GM19467 (cell line): ENCODE results near the gene HERC2.
"Not testable (repeated sequence)": the region's sequence is repeated elsewhere in the genome, so short reads cannot be mapped to it uniquely, and the experiment has no call there.

ENCODE experiments used
- ATAC-seq: cut with Tn5 transposase; IDR thresholded peaks from one replicate; pipeline ENCODE4 v1.9.1; 2021; ENCODE audit warnings: mild to moderate bottlenecking, moderate library complexity; ENCODE audit not compliant: unreplicated experiment

HERC2 gene

DNA sequence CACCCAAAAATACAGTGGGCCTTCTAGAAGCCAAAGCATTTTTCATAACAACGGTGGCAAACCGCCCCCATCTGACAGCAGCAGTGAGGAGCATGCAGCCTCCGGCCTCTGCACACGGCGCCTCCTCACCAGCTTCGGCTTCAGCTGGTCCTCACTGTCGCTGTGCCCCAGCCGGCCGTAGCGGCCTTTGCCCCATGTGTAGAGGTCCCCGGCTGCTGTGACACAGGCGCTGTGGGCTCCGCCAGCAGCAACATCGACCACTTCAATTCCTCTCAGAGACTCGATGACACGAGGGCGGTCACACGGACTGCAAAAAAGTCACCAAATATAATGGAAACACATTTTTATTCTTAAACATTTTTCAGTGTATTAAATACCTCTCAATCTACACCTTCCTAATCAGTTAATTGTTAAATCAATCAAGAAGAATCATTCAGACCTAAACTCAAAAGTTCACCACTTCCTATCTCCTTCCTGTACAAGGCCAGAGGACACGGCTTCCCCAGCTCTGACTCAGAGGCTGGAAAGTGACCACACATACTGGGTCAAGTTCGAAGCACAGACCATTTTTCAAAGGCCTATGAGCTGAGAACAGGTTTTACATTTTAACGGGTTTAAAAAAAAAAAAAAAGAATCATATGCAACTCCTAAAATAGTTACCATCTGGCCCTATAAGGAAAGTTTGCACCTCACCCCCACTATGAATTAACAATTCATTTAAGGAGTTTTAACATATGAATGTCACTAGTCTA, 189.3 kb downstream of the HERC2 start:
- no peak for ATAC-seq

DNA sequence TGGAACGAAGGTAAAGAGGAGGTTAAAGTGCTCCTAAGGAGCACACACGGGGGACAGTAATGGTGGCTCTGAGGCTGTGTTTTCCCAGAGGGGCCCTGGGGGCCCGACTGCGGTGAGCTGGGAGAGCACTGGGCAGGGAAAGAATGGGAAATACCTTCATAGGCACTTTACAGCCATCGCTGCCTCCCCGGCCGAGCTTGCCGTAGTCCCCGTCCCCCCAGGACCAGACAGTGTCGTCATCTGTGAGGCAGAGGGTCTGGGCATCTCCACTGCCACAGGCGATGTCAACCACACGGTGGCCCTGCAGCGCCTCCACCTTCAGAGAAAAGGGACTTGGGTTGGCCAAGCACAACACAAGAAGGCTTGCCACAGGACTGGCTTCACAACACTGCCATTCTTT, 190.0 kb downstream of the HERC2 start:
- no peak for ATAC-seq

DNA sequence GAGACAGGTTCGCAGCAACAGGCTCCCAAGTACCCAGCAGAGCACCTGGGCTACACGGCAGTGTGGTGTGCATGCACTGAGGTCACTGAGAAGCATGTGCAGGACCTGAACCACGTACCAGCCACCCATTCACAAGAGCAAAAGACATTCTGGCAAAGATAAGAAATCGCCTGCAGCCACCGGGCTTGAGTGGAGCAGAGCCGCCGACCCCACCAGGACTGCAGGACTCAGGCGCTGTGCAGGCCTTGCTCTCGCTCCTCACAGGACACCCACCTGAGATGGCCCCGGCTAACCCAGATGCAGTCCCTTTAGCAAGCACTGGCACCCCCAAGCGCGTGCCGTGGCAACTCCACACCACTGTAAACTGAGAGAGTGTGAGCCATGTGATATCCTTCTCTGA, 190.6 kb downstream of the HERC2 start:
- ATAC-seq, result no peak

DNA sequence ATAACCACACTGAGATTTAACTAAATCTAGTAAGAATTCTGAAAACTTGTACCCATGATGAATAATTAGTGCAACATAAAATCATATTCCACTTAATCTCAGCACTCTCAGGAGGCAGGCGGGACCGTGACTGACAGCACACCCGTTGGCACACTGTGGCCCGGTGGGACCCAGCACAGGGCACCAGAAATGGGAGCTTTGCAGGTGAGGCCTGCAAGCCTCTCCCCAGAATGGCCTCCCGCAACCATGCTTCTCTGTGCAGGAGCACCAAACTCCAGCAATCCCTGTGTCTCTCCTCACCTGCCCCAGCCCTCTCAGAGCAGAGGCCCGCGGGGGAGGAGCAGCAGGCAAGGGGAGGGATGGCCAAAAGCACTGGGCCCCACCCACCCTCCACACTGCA, 191.3 kb downstream of the HERC2 start:
- no peak for ATAC-seq

DNA sequence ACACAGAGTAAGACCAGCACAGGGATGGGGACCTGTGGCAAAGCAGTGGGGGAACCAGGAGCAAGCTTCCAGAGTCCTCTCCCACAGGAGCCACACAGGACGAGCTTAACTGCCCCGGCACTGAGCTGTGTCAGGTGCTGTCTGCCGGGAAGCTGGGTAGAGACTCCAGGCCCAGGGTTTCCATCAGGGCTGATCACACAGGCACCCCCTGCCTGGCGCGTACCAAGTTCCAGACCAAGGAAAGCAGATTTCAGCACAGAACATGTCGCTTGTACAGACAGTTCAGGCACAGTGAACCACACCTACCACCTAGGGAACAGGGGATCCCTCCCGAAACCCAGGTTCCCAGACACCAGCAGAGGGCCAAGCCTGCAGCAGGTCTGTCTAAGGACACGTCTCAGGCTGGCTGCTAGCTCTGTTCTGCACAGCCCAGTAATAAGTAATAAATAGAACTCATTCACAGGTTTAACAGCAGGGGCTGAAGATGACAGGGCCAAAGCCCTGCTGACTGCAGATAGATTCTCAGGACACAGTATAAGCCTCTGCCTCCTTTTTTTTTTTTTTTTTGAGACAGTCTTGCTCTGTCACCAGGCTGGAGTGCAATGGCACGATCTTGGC, 192.6 kb downstream of the HERC2 start:
- ATAC-seq, result no peak

DNA sequence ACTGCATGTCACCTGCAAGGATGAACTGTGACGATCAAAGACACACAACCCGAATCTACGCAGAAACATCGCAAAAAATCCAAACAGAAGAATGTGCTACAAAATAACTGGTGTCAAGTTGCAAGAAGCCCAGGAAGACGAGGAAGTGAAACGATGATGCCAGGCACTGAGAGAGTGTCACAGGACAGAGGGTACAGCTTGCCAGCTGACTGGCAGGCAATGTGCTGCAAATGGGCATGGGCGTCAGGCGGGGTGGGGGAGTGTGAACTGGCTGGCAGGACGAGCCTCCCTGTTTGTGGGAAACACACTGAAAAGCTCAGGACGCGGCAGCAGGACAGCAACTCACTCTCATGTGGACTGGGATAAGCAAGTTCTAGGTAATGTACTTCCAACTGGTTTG, 193.9 kb downstream of the HERC2 start:
- no peak for ATAC-seq

DNA sequence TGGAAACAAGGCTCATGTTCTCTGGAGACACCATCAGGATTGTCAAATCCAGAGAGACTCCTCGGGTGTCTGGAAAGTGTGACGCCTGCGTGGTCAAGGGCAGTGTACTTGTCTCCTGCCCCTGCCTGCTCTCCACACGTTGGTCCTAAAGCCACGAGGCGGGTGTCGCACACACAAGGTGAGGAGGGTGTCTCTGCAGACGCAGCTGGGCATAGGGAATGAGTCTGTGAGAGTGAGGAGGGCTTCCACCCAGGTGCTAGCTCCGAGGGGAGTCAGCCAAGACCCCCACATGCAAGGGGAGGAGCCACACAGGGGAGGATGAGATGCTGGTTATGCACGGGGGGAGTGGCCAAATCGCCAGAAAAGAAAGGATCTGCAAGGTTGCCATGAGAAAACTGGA, 194.9 kb downstream of the HERC2 start:
- ATAC-seq, result no peak

DNA sequence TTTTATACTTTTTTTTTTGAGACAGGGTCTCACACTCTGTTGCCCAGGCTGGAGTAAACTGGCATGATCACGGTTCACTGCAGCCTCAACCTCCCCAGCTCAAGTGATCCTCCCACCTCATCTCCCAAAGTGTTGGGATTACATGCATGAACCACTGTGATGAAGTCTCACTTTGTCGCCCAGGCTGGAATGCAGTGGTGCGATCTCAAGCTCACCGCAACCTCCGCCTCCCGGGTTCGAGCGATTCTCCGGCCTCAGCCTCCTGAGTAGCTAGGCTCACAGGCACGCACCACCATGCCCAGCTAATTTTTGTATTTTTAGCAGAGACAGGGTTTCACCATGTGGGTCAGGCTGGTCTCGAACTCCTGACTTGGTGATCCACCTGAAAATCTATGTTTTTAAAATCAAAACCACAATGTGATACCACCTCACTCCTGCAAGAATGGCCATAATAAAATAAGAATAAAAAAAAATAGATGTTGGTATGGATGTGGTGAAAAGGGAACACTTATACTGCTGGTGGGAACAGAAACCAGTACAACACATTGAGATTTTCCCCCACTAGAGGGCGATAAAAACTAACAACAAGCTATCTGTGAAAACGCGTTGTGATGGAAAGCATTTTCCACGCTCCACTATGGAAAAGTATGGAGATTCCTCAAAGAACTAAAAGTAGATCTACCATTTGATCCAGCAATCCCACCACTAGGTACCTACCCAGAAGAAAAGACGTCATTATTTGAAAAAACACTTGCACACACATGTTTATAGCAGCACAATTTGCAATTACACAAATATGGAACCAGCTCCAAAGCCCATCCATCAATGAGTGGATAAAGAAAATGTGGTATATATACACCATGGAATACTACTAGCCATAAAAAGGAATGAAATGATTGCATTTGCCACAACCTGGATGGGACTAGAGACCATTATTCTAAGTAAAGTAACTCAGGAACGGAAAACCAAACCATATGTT, 196.0 kb downstream of the HERC2 start:
- no peak for ATAC-seq

DNA sequence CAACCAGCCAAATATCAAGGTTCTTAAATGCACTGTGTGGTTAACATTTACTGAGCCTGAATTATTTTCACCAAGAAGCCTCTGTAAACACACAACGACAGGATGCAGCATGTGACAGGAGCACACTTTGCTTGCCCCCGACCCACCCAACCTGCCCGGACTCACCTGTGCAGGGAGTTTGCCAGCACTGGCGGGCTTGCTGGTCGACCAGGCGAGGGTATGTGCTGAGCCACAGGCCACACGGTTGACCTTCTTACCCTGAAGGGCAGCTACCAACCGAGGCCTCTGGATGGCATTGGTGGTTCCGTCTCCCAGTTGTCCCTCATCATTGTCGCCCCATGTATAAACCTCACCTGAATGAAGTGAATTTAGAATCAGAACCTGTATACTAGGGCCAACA, 197.1 kb downstream of the HERC2 start:
- no peak for ATAC-seq

DNA sequence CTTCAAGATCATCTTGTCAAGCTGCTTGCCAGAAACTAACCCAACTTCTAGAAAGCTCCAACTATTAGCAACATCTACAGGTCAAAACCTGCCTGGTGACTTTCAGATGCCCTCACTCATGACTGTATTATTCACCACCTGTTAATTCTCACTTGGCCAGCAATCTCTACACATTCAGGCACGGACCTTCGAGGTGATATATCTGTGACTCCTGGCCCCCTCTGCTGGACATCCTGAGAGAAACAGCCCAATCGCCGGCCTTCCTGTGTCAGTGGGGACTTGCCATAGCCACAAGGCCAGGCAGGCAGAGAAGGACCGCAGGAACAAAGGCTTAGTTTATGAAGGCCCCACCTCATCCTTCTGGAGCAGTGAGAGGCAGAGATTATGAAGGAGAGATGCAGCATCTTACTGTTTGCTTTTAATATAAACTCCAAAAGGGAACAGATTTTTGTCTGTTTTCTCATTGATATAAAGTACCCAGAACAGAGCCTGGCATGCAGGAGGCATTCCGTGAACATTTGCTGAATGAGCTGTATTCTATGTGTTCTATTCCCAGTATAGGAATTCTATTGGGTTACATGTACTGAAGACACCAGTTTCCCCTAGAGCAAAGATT, 198.5 kb downstream of the HERC2 start:
- no peak for ATAC-seq

DNA sequence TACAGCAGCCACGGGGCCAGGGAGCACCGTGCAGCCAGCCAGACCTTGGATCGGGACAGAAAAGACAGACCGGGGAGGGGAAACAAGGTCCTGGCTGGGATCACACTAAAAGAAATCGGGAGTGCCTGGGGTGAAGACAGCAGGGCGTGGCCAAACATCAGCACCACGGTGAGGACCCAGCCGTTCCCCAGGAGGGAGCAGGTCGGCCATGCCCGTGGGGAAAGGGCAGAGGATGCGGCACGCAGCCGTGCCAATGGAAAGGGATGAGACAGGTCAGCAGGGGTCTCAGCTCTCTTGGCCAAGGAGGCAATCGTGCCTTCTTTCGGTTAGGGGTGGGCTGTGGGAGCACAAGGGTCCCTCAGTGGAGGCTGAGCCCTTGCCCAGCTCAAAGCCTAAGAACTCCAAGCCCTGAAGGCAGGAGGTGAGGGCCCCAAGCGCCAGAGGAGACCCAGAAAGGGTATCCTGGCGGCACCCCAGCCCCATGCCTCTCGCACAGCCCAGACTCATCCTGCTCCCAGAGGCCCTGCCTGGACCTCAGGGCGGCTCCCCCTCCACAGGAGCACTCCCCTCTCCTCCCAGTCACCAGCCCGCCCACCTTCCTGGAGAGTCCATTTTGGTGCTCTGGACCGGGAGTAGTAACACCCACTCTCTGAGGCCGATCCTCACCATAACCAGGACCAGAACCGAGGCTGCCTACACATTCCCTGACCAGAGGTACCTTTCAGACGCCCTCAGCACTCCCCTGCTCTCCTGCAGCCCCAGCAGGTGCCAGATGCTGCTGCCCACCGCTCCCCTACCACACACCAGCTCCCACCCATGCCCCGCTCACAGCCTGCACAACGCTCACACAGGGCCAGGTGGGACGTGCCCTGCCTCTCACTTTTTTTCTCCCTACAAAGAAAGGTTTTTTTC, 199.7 kb downstream of the HERC2 start:
- no peak for ATAC-seq

DNA sequence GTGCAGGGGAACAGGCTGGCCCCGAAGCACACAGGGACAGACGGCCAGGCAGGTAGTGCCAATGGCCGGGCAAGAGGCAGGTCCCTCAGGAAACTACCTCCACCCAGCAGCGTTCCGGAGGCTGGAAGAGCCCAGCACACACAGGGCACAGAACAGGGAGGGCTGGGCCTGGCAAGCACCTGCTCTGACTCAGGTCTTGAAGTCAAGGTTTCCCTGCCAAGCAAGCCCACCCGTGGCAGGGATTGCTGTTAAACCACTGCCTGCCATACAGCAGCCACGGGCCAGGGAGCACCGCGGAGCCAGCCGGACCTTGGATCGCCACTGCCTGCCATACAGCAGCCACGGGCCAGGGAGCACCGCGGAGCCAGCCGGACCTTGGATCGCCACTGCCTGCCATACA, 200.4 kb downstream of the HERC2 start:
- not testable (repeated sequence) for ATAC-seq

DNA sequence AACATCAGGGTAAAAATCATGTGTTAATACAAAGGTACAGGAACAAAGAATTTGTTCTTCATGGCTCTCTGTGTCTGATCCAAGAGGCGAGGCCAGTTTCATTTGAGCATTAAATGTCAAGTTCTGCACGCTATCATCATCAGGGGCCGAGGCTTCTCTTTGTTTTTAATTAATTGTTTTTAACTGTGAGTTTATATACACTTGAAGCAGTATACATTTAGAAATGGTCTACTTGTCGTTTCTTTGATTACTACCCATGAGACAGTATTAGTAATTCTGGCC, 201.7 kb downstream of the HERC2 start:
- ATAC-seq, result no peak

DNA sequence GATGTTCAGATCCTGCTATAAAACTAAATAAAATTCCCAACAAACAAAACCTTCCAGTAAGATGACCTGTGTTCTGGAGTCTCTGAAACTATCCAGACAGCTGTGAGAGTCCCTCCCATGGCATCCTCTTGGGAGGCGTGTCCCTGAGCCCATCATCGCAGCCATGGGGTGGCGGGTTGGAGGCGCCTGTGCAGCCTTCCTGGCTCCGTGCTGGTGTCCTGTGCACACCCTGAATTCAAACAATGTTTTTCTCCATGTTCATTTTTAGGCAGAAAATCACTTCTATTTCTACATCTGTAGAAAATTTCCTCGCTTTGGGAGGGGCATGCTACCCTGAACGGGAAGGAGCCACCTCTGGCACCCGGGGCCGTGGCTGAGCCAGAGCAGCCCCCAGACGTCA, 203.4 kb downstream of the HERC2 start:
- ATAC-seq, result no peak

DNA sequence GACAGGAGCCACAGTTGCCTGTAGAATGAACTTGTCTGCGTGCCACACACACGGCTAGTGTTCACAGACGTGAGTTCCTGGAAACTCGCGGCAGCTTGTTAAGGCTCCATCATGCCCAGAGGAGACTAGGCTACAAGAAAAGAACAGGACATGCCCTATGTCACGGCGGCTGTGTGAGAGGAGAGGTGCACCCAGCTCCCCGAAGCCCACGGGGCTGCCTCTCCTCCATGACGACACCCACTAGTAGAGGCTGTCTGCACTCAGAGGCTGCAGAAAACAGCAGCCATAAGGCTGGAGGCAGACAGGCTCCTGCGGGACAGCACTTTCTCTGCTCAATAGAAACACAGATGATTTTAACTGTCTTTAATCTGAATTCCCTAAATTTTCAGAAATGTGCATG, 203.9 kb downstream of the HERC2 start:
- ATAC-seq, result no peak

DNA sequence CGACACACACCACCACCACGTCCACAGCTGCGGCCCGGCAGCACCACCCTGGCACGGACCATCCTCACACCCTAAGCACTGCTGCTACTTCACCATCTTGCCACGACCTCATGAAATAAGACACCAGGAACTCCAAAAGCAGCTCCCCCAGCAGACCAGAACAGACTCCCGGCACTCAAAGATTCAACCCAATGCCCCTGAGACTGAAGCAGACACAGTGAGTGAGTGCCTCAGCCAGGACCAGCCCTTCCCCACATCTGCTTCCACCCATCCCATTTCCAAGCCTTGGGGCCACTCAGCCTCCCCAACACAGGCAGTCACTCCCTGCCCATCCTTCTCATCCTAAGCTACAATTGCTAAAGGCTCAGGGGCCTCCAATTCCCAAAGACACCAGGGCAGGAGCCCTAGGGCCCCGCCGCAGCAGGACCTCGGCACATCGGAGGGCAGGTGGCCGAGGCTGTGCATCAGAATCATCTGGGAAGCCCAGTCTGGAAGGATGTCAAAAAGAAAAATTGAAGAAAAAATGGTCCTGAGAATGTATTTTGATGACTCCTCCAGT, 204.5 kb downstream of the HERC2 start:
- no peak for ATAC-seq

DNA sequence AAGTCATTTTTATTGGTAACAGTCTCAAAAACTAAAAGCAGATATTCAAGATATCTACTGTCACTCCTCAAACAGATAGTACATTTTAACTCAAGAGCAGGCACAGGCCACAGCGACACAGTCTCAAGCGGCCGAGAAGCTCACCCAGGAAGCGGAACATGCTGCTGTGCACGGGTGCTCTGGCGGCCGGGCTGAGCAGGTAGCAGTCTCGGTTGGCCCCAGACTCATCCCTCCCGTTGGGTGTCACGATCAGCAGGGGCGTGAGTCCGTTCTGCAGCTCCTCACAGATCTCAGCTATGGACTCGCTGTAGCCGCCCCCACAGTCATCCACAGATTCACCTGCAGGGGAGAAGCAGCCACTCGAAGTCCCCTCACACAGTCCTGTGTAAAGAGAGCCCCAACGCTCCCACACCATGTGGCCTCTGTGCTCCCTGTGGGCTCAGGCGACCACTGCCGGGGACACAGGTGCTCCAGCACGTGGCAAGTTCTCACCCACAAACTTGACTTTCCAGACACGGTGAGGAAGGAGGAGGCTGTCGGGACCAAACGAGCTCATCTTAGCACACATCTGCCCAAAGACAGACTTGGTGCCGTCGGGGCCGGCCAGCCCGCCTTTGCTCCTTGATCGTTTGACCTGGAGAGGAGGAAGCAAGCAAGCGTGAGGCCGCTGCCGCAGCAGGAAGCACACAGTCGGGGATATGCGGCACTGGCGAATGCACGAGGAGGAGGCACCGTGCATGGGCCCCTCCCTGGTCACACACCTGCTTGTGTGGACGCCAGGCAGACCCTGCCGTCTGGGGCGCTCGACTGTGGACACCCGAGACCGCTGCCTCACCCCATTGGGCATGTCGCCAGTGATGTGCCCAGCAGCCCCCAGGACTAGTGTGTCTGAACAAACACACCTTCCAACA, 205.2 kb downstream of the HERC2 start:
- ATAC-seq, result no peak

DNA sequence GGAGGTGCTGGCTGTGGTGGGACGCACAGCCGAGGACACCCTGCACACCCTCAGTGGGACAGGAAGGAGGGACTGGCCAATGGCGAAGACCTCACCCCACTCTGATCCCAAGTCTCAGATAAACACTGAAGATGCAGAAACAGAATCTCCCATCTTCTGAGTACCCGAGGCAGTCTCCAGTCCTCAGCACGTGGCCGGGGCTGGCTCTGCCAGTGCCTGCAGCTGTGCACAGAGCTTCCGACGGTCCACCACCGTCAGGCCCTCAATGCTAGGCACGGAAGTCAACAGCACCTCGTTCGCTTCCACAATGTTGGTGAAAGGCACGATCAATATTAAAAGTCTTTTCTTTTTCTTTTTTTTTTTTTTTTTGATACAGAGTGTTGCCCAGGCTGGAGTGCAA, 206.1 kb downstream of the HERC2 start:
- no peak for ATAC-seq
